Measurements from ENCODE around the gene EIF4G1. TPM values are rescaled to one million over a fixed set of nuclear protein-coding genes. Genes with fewer than 3 reads are reported as not detected.

EIF4G1 gene
- total and polyA plus RNA-seq, 4 donors, result 132 to 187 (median 163) TPM

DNA sequence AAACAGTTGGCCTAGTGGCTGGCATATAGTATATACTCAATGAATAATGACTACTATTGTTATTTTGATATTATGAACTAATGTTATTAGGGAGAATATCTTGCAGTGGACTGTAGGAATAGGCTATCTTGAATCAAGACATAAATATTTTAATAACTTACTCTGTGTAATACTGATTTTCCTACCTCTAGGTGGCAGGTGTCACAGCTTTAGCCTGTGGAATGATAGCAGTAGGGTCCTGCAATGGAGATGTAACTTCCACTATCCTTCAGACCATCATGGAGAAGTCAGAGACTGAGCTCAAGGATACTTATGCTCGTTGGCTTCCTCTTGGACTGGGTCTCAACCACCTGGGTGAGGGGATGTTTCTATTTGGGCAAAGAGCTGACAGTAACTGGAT is 8.8 kb upstream of the EIF4G1 start:
- H3K4me3 ChIP-seq (ENCODE audit: low read depth, low read length), result no peak overlapping the region
- no peaks in the 10 kb centered on the region for H3K9me3 ChIP-seq (ENCODE audit: control insufficient read depth, insufficient read depth, low read length)
- H3K27me3 ChIP-seq (ENCODE audit: control insufficient read depth, insufficient read depth, low read length), result no peaks in the 10 kb centered on the region
- H3K27ac ChIP-seq (ENCODE audit: low read depth, low read length), result no peak overlapping the region
- no peaks in the 10 kb centered on the region for H3K4me1 ChIP-seq (ENCODE audit: control insufficient read depth, insufficient read depth, low read length)
- DNase-seq (ENCODE audit: low read depth in 4 of 6, low spot score in 6 of 6), result peak in 2 of 6 donors; percentile 23 to 53
- 89% methylated on average over 1 of the region's 1 CpG for WGBS (ENCODE audit: insufficient coverage)
- H3K36me3 ChIP-seq (ENCODE audit: control insufficient read depth, insufficient read depth, low read length), result peaks cover 92% of the 10 kb centered on the region

- H3K4me3 ChIP-seq (ENCODE audit: low read depth, low read length), result no peak overlapping the region
- no peaks in the 10 kb centered on the region for H3K9me3 ChIP-seq (ENCODE audit: control insufficient read depth, insufficient read depth, low read length)
- H3K27me3 ChIP-seq (ENCODE audit: control insufficient read depth, insufficient read depth, low read length), result no peaks in the 10 kb centered on the region
- no peak for DNase-seq (ENCODE audit: low read depth in 4 of 6, low spot score in 6 of 6)
- H3K36me3 ChIP-seq (ENCODE audit: control insufficient read depth, insufficient read depth, low read length), result peaks cover 86% of the 10 kb centered on the region
- no peaks in the 10 kb centered on the region for H3K4me1 ChIP-seq (ENCODE audit: control insufficient read depth, insufficient read depth, low read length)
- H3K27ac ChIP-seq (ENCODE audit: low read depth, low read length), result no peak overlapping the region
- WGBS (ENCODE audit: insufficient coverage), result 85% methylated on average over 3 of the region's 4 CpGs
These were observed 7.9 kb upstream of the EIF4G1 start for GRCh38 chr3:184306341-184306972.

DNA sequence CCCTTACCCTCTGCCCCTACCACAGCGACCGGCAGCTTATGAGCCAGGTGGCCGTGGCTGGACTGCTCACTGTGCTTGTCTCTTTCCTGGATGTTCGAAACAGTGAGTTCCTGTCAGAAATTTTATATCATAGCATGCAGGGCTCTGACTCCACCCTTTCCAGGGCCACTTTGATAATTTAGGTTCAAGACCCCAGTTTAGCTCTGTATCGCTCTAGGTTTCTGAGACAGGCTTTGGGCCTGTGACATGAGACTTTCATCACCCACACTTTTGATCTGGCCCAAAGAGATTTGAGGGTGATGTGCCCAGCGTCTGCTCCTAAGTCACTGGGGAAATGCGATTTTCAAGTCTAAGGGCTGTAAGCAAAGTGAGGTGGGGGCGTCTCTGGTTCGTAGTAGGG is 6.5 kb upstream of the EIF4G1 start:
- no peak overlapping the region for H3K4me3 ChIP-seq (ENCODE audit: low read depth, low read length)
- 95% methylated on average over 9 of the region's 9 CpGs for WGBS (ENCODE audit: insufficient coverage)
- H3K36me3 ChIP-seq (ENCODE audit: control insufficient read depth, insufficient read depth, low read length), result peaks cover 72% of the 10 kb centered on the region
- H3K4me1 ChIP-seq (ENCODE audit: control insufficient read depth, insufficient read depth, low read length), result no peaks in the 10 kb centered on the region
- no peak for DNase-seq (ENCODE audit: low read depth in 4 of 6, low spot score in 6 of 6)
- no peaks in the 10 kb centered on the region for H3K27me3 ChIP-seq (ENCODE audit: control insufficient read depth, insufficient read depth, low read length)
- H3K27ac ChIP-seq (ENCODE audit: low read depth, low read length), result no peak overlapping the region
- H3K9me3 ChIP-seq (ENCODE audit: control insufficient read depth, insufficient read depth, low read length), result no peaks in the 10 kb centered on the region

GRCh38 chr3:184308744-184309143 is 5.7 kb upstream of the EIF4G1 start:
- WGBS (ENCODE audit: insufficient coverage), result 86% methylated on average over 4 of the region's 7 CpGs
- no peak for DNase-seq (ENCODE audit: low read depth in 4 of 6, low spot score in 6 of 6)
- Histone ChIP-seq H3K36me3 (ENCODE audit: control insufficient read depth, insufficient read depth, low read length) (peaks cover 64% of the 10 kb centered on the region), H3K9me3 (ENCODE audit: control insufficient read depth, insufficient read depth, low read length) (no peaks in the 10 kb centered on the region), H3K27me3 (ENCODE audit: control insufficient read depth, insufficient read depth, low read length) (no peaks in the 10 kb centered on the region), H3K27ac (ENCODE audit: low read depth, low read length) (no peak overlapping the region), H3K4me3 (ENCODE audit: low read depth, low read length) (no peak overlapping the region), H3K4me1 (ENCODE audit: control insufficient read depth, insufficient read depth, low read length) (peaks cover under 1% of the 10 kb centered on the region)

- DNase-seq (ENCODE audit: low read depth in 4 of 6, low spot score in 6 of 6), result no peak
- no peaks in the 10 kb centered on the region for H3K9me3 ChIP-seq (ENCODE audit: control insufficient read depth, insufficient read depth, low read length)
- peaks cover 18% of the 10 kb centered on the region for H3K4me1 ChIP-seq (ENCODE audit: control insufficient read depth, insufficient read depth, low read length)
- H3K27ac ChIP-seq (ENCODE audit: low read depth, low read length), result no peak overlapping the region
- no peaks in the 10 kb centered on the region for H3K27me3 ChIP-seq (ENCODE audit: control insufficient read depth, insufficient read depth, low read length)
- peaks cover 46% of the 10 kb centered on the region for H3K36me3 ChIP-seq (ENCODE audit: control insufficient read depth, insufficient read depth, low read length)
- H3K4me3 ChIP-seq (ENCODE audit: low read depth, low read length), result no peak overlapping the region
These were observed 2.8 kb upstream of the EIF4G1 start for GRCh38 chr3:184311633-184312032.

GRCh38 chr3:184314700-184315542 is 515 bp downstream of the EIF4G1 start:
- Histone ChIP-seq H3K4me1 (ENCODE audit: control insufficient read depth, insufficient read depth, low read length) (peaks cover 32% of the 10 kb centered on the region), H3K27me3 (ENCODE audit: control insufficient read depth, insufficient read depth, low read length) (no peaks in the 10 kb centered on the region), H3K27ac (ENCODE audit: low read depth, low read length) (peak overlapping the region; percentile 87), H3K36me3 (ENCODE audit: control insufficient read depth, insufficient read depth, low read length) (peaks cover 39% of the 10 kb centered on the region), H3K9me3 (ENCODE audit: control insufficient read depth, insufficient read depth, low read length) (no peaks in the 10 kb centered on the region), H3K4me3 (ENCODE audit: low read depth, low read length) (peak overlapping the region; percentile 77)
- WGBS (ENCODE audit: insufficient coverage), result under 1% methylated on average over 76 of the region's 89 CpGs
- peak in 2 of 6 donors; percentile 66 to 84 for DNase-seq (ENCODE audit: low read depth in 4 of 6, low spot score in 6 of 6)

DNA sequence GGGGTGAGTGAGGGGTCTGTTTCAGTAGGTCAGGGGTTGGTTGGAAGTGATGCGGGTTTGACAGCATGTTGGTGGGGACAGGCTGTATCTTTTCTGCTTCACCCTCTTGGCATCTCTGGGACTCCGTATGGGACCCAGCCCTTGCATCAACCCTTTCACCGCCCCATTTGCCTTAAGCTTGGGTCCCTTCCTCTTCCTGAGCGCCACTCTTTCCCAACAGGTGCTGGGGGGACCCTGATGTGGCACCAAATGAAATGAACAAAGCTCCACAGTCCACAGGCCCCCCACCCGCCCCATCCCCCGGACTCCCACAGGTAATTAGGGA is 1.1 kb downstream of the EIF4G1 start:
- WGBS (ENCODE audit: insufficient coverage), result 4% methylated on average over 3 of the region's 6 CpGs
- no peaks in the 10 kb centered on the region for H3K27me3 ChIP-seq (ENCODE audit: control insufficient read depth, insufficient read depth, low read length)
- no peaks in the 10 kb centered on the region for H3K9me3 ChIP-seq (ENCODE audit: control insufficient read depth, insufficient read depth, low read length)
- peaks cover 40% of the 10 kb centered on the region for H3K36me3 ChIP-seq (ENCODE audit: control insufficient read depth, insufficient read depth, low read length)
- H3K27ac ChIP-seq (ENCODE audit: low read depth, low read length), result peak overlapping the region; percentile 87
- peaks cover 37% of the 10 kb centered on the region for H3K4me1 ChIP-seq (ENCODE audit: control insufficient read depth, insufficient read depth, low read length)
- DNase-seq (ENCODE audit: low read depth in 4 of 6, low spot score in 6 of 6), result no peak
- peak overlapping the region; percentile 77 for H3K4me3 ChIP-seq (ENCODE audit: low read depth, low read length)

- no peak for DNase-seq (ENCODE audit: low read depth in 4 of 6, low spot score in 6 of 6)
- H3K36me3 ChIP-seq (ENCODE audit: control insufficient read depth, insufficient read depth, low read length), result peaks cover 45% of the 10 kb centered on the region
- no peaks in the 10 kb centered on the region for H3K27me3 ChIP-seq (ENCODE audit: control insufficient read depth, insufficient read depth, low read length)
- H3K4me3 ChIP-seq (ENCODE audit: low read depth, low read length), result peak overlapping the region; percentile 77
- H3K4me1 ChIP-seq (ENCODE audit: control insufficient read depth, insufficient read depth, low read length), result peaks cover 37% of the 10 kb centered on the region
- H3K27ac ChIP-seq (ENCODE audit: low read depth, low read length), result peak overlapping the region; percentile 87
- WGBS (ENCODE audit: insufficient coverage), result 58% methylated on average over 6 of the region's 16 CpGs
- H3K9me3 ChIP-seq (ENCODE audit: control insufficient read depth, insufficient read depth, low read length), result no peaks in the 10 kb centered on the region
These were observed 1.7 kb downstream of the EIF4G1 start for GRCh38 chr3:184315871-184316661.

GRCh38 chr3:184316792-184317191 is 2.4 kb downstream of the EIF4G1 start:
- H3K4me1 ChIP-seq (ENCODE audit: control insufficient read depth, insufficient read depth, low read length), result peaks cover 37% of the 10 kb centered on the region
- H3K27me3 ChIP-seq (ENCODE audit: control insufficient read depth, insufficient read depth, low read length), result no peaks in the 10 kb centered on the region
- H3K27ac ChIP-seq (ENCODE audit: low read depth, low read length), result no peak overlapping the region
- peaks cover 52% of the 10 kb centered on the region for H3K36me3 ChIP-seq (ENCODE audit: control insufficient read depth, insufficient read depth, low read length)
- no peak for DNase-seq (ENCODE audit: low read depth in 4 of 6, low spot score in 6 of 6)
- no peak overlapping the region for H3K4me3 ChIP-seq (ENCODE audit: low read depth, low read length)
- H3K9me3 ChIP-seq (ENCODE audit: control insufficient read depth, insufficient read depth, low read length), result no peaks in the 10 kb centered on the region
- 85% methylated on average over 6 of the region's 7 CpGs for WGBS (ENCODE audit: insufficient coverage)

Measured in spinal cord (tissue), 10 donors.